ENCODE data around the gene WIF1. TPM values are rescaled to one million over a fixed set of nuclear protein-coding genes. Genes with fewer than 3 reads are reported as not detected.

Gene WIF1
- total and polyA plus RNA-seq, 2 of the 4 experiments (the other 2 are of a cell fraction): not detected

- in situ Hi-C loops (cut with MboI; ENCODE audit: low sequenced_read_pairs): no loop called here
Observed at GRCh38 chr12:65168681-65169319, 47.7 kb upstream of the WIF1 start.

More at GRCh38 chr12:65168681-65169319, 47.7 kb upstream of the WIF1 start:
- ChIA-PET POLR2A (ENCODE audit: unreplicated experiment) (interaction anchor here (0.7 to 0.9 kb wide), 2 partner anchors 26 to 311 kb away, joined by 3 read pairs; no protein-coding TSS in a partner anchor), CTCF (interaction anchor here (0.7 to 0.9 kb wide), 2 partner anchors 14 to 31 kb away, joined by 3 read pairs; no protein-coding TSS in a partner anchor)
- Histone ChIP-seq H4K20me1 (ENCODE audit: insufficient read depth, low read length) (peaks cover 29% of the 10 kb centered on the region), H3K27me3 (ENCODE audit: control insufficient read depth, insufficient read depth, low read length) (peaks cover 3% of the 10 kb centered on the region), H3K14ac (replicated peaks; ENCODE audit: low read depth, low read length) (0 out of 2 replicates have a peak overlapping the region, but pooled peaks have one; percentile 2), H3K9me3 (ENCODE audit: control insufficient read depth, insufficient read depth, low read length) (no peaks in the 10 kb centered on the region), H2BK5ac (ENCODE audit: low read depth, low read length, poor library complexity, severe bottlenecking) (no peak overlapping the region), H3K18ac (ENCODE audit: low read depth, low read length) (no peak overlapping the region), H3K9me1 (ENCODE audit: insufficient read depth, low read length) (no peaks in the 10 kb centered on the region), H4K91ac (ENCODE audit: insufficient read depth, low read depth, low read length) (peak overlapping the region; percentile 11; the same call in 1 of the 2 replicates), H2AFZ (replicated peaks; ENCODE audit: low read length, poor library complexity) (peak overlapping the region; percentile 99), H3K4me3 (ENCODE audit: insufficient read depth, low read depth, low read length) (peak overlapping the region; percentile 89), H3K23ac (ENCODE audit: low read depth, low read length) (no peak overlapping the region), H3K4me1 (ENCODE audit: control insufficient read depth, insufficient read depth, low read length) (peaks cover 2% of the 10 kb centered on the region; the same call in 1 of the 2 replicates), H2BK15ac (ENCODE audit: low read depth, low read length) (no peak overlapping the region), H4K5ac (ENCODE audit: low read depth, low read length) (peak overlapping the region; percentile 84), H4K8ac (ENCODE audit: low read depth in 2 of 2, low read length in 2 of 2) (peak overlapping the region; percentile 95 to 99), H3K27ac (ENCODE audit: insufficient read depth, low read length) (peak overlapping the region; percentile 19; the same call in 1 of the 2 replicates), H3K9ac (ENCODE audit: low read depth, low read length) (peak overlapping the region; percentile 50), H2AK9ac (replicated peaks; ENCODE audit: low read depth, low read length, poor library complexity) (peak overlapping the region; percentile 71), H3K56ac (ENCODE audit: extremely low read depth, insufficient read depth, low read length) (peak overlapping the region; percentile 40; the same call in 1 of the 2 replicates), H2AK5ac (ENCODE audit: low read depth, low read length) (no peak overlapping the region), H3K4me2 (ENCODE audit: low read depth, low read length) (peak overlapping the region; percentile 93), H2BK20ac (ENCODE audit: low read depth, low read length) (no peak overlapping the region; the same call in 1 of the 2 replicates), H2BK120ac (ENCODE audit: low read depth, low read length) (peak overlapping the region; percentile 15; the same call in 1 of the 2 replicates), H3K4ac (ENCODE audit: low read depth, low read length) (peak overlapping the region; percentile 52), H3K36me3 (ENCODE audit: control insufficient read depth, insufficient read depth, low read length) (no peaks in the 10 kb centered on the region), H3K79me1 (ENCODE audit: low read depth in 1 of 2, low read length in 2 of 2) (peaks cover 14 to 30% of the 10 kb centered on the region in 2 experiments)
- TF ChIP-seq RFX5 (IDR thresholded peaks at IDR 0.05; ENCODE audit: low read depth, low read length): no peak
- TF ChIP-seq RAD21 (IDR thresholded peaks at IDR 0.05; ENCODE audit: low read length): no peak
- no peak for TF ChIP-seq ELK1 (IDR thresholded peaks at IDR 0.05; ENCODE audit: borderline replicate concordance, low read depth, low read length)
- TF ChIP-seq CTCF (conservative IDR thresholded peaks at IDR 0.05; ENCODE audit: low read depth, low read length): no peak
- TF ChIP-seq FOS (IDR thresholded peaks at IDR 0.05; ENCODE audit: low read depth, low read length): no peak
- TF ChIP-seq CHD1 (IDR thresholded peaks at IDR 0.05; ENCODE audit: low read depth, low read length): no peak
- TF ChIP-seq BHLHE40 (IDR thresholded peaks at IDR 0.05; ENCODE audit: low read depth, low read length): no peak
- intact Hi-C loops (cut with micrococcal nuclease): no loop called here
- dilution Hi-C loops (cut with HindIII; ENCODE audit: low sequenced_read_pairs, unreplicated experiment): no loop called here
- WGBS, 2 experiments (ENCODE audit: extremely low coverage in 2 of 2, insufficient read length in 1 of 2): 0% methylated on average over 2 of the region's 11 CpGs; no CpG with 5 or more reads in 1 of the 2 experiments
- DNase-seq: no peak
- no TSS peak for BruUV-seq (replicated peaks)
- no peak for ATAC-seq (ENCODE audit: low read depth)

Measured in IMR-90 (cell line).